NB4 (cell line): ENCODE measurements around the gene ABCG4.
"Not testable (repeated sequence)": the region's sequence is repeated elsewhere in the genome, so short reads cannot be mapped to it uniquely, and the experiment has no call there.

ENCODE experiments used
- DNase-seq: peaks from one replicate; pipeline ENCODE4 v3.0.0; 2010; ENCODE audit warnings: low read depth
- H3K4me3 ChIP-seq: one replicate; pipeline ENCODE4 v1.5.1; 2011; ENCODE audit warnings: mild to moderate bottlenecking, low read depth, low read length, moderate library complexity
- CTCF ChIP-seq: IDR thresholded peaks from one replicate; pipeline ENCODE4 v1.5.1; 2012; ENCODE audit warnings: low read depth, low read length
- MAX ChIP-seq: IDR thresholded peaks from 2 replicates; pipeline ENCODE4 v1.6.1; 2011; ENCODE audit warnings: low read depth, low read length
- MYC ChIP-seq: IDR thresholded peaks from 2 replicates; pipeline ENCODE4 v1.6.1; 2011; ENCODE audit warnings: low read depth, low read length
- POLR2A ChIP-seq: IDR thresholded peaks from 2 replicates; pipeline ENCODE4 v1.6.1; 2011; ENCODE audit warnings: mild to moderate bottlenecking; ENCODE audit not compliant: insufficient read length; ENCODE audit errors: extremely low read depth

Gene ABCG4

GRCh38 chr11:119101759-119102423, 47.0 kb upstream of the ABCG4 start, which contains the start of gene DPAGT1:
TSS of gene DPAGT1 (minus strand) at chr11:119101853. CDS start at chr11:119101655, 198 bp downstream.
- TF ChIP-seq CTCF (no peak), MAX (peak; percentile 99), MYC (peak; percentile 99)
- H3K4me3 ChIP-seq, result peak within 1 kb of the TSS; percentile 79
- peak; percentile 98 for DNase-seq

- H3K4me3 ChIP-seq, DNase-seq: not testable (repeated sequence)
Observed at GRCh38 chr11:119103161-119103664, 45.6 kb upstream of the ABCG4 start.

- peak; percentile 34 for DNase-seq
- TF ChIP-seq MAX (no peak), POLR2A (no peak), MYC (no peak), CTCF (no peak)
- H3K4me3 ChIP-seq, result no peak overlapping the region
Observed at GRCh38 chr11:119103793-119104192, 45.1 kb upstream of the ABCG4 start.

GRCh38 chr11:119106564-119107537, 42.0 kb upstream of the ABCG4 start, which contains the start of gene C2CD2L:
TSS of gene C2CD2L (plus strand) at chr11:119107344. CDS start at chr11:119107742, 398 bp downstream.
- TF ChIP-seq MYC (peak; percentile 8), MAX (peak; percentile 36), POLR2A (peak; percentile 72), CTCF (no peak)
- peak; percentile 98 for DNase-seq
- H3K4me3 ChIP-seq, result peak within 1 kb of the TSS; percentile 92

- no peak for TF ChIP-seq CTCF
- TF ChIP-seq MYC, result no peak
- TF ChIP-seq POLR2A, result no peak
- no peak for TF ChIP-seq MAX
- peak overlapping the region; percentile 92 for H3K4me3 ChIP-seq
- DNase-seq, result peak; percentile 46
Observed at GRCh38 chr11:119107538-119108145, 41.2 kb upstream of the ABCG4 start.
